ENCODE measurements around the gene UGGT2.

The UGGT2 gene

DNA sequence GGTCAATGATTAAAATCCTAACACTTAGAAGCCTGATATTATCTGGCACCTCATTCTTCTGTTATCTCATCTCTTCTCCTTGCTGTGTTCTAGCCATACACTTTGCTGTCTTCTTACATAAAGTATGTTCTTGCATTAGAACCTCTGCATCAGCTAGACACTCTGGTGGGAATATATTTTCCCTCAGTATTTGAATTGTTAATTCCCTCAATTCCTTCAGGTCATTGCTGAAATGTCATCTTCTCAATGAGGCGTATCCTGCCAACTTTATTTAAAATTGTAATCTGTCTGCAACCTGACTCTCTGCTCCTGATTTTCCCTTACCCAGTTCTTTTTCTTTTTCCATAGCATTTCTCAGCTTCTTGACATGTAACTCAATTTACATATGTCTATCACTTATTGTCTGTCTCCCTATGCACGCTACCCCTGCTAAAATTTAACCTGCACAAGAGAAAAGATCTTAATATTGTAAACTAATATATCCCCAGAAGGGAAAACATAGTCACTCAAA is 138.2 kb downstream of the UGGT2 start:
- DNase-seq (ENCODE audit: low spot score) = no peak
- TF ChIP-seq, protein P1, sequence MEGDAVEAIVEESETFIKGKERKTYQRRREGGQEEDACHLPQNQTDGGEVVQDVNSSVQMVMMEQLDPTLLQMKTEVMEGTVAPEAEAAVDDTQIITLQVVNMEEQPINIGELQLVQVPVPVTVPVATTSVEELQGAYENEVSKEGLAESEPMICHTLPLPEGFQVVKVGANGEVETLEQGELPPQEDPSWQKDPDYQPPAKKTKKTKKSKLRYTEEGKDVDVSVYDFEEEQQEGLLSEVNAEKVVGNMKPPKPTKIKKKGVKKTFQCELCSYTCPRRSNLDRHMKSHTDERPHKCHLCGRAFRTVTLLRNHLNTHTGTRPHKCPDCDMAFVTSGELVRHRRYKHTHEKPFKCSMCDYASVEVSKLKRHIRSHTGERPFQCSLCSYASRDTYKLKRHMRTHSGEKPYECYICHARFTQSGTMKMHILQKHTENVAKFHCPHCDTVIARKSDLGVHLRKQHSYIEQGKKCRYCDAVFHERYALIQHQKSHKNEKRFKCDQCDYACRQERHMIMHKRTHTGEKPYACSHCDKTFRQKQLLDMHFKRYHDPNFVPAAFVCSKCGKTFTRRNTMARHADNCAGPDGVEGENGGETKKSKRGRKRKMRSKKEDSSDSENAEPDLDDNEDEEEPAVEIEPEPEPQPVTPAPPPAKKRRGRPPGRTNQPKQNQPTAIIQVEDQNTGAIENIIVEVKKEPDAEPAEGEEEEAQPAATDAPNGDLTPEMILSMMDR (IDR thresholded peaks at IDR 0.05; ENCODE audit: extremely low read depth, missing control alignments) = no peak

- no peak for DNase-seq (ENCODE audit: low spot score)
Measured at GRCh38 chr13:95906999-95907398, 146.2 kb downstream of the UGGT2 start.

DNA sequence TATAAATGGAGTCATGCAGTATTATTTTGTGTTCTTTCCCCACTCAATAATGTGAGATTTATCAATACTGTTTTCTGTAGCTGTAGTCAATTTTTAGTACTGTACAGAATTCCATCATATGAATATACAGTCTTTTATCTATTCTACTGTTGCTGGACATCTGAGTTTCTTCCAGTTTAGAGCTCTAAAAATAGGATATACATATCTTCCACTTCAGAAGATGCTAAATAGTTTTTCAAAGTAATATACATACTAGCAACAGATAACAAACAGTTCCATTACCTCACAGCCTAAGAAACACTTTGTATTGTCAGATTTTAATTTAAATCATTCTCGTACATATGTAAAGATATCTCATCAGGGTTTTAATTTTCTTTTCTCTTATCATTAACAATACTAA is 149.6 kb downstream of the UGGT2 start:
- DNase-seq (ENCODE audit: low spot score) = no peak
- TF ChIP-seq, protein P1 (IDR thresholded peaks at IDR 0.05; ENCODE audit: extremely low read depth, missing control alignments) = no peak

More at GRCh38 chr13:95906999-95907398, 146.2 kb downstream of the UGGT2 start:
- TF ChIP-seq, protein P1 (IDR thresholded peaks at IDR 0.05; ENCODE audit: extremely low read depth, missing control alignments) = no peak

GRCh38 chr13:95902741-95903140 is 150.5 kb downstream of the UGGT2 start:
- TF ChIP-seq, protein P1 (IDR thresholded peaks at IDR 0.05; ENCODE audit: extremely low read depth, missing control alignments) = no peak
- no peak for DNase-seq (ENCODE audit: low spot score)

DNA sequence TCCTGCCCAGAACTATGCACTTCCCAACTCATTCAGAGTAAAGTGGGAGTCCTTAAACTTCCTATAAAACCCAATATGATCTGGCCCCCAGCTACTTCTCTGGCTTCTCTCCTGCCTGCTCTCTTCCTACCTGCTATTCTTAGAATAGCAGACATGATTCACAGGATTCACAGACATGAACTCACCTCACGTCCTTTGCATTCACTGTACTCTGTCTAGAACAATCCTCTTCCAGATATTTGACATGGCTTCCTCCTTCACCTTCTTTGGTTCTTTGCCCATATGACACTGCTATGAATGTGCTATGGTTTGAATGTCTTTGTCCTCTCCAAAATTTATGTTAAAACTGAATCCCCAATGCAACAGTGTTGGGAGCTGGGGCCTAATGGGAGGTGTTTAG is 154.9 kb downstream of the UGGT2 start:
- TF ChIP-seq, protein P1 (IDR thresholded peaks at IDR 0.05; ENCODE audit: extremely low read depth, missing control alignments) = no peak
- no peak for DNase-seq (ENCODE audit: low spot score)

GRCh38 chr13:95896301-95896700 is 156.9 kb downstream of the UGGT2 start:
- DNase-seq (ENCODE audit: low spot score) = no peak
- TF ChIP-seq, protein P1 (IDR thresholded peaks at IDR 0.05; ENCODE audit: extremely low read depth, missing control alignments) = no peak

GRCh38 chr13:95893861-95894260 is 159.3 kb downstream of the UGGT2 start:
- TF ChIP-seq, protein P1 (IDR thresholded peaks at IDR 0.05; ENCODE audit: extremely low read depth, missing control alignments) = no peak
- no peak for DNase-seq (ENCODE audit: low spot score)

Data from GM20000 (cell line).